GM18873 (cell line): Measurements from ENCODE around the gene STEEP1.

Source experiments
- ATAC-seq: cut with Tn5 transposase; IDR thresholded peaks from one replicate; pipeline ENCODE4 v1.9.1; 2021; ENCODE audit warnings: mild to moderate bottlenecking, moderate library complexity, moderate number of reproducible peaks; ENCODE audit not compliant: unreplicated experiment, low FRiP score

The STEEP1 gene

DNA sequence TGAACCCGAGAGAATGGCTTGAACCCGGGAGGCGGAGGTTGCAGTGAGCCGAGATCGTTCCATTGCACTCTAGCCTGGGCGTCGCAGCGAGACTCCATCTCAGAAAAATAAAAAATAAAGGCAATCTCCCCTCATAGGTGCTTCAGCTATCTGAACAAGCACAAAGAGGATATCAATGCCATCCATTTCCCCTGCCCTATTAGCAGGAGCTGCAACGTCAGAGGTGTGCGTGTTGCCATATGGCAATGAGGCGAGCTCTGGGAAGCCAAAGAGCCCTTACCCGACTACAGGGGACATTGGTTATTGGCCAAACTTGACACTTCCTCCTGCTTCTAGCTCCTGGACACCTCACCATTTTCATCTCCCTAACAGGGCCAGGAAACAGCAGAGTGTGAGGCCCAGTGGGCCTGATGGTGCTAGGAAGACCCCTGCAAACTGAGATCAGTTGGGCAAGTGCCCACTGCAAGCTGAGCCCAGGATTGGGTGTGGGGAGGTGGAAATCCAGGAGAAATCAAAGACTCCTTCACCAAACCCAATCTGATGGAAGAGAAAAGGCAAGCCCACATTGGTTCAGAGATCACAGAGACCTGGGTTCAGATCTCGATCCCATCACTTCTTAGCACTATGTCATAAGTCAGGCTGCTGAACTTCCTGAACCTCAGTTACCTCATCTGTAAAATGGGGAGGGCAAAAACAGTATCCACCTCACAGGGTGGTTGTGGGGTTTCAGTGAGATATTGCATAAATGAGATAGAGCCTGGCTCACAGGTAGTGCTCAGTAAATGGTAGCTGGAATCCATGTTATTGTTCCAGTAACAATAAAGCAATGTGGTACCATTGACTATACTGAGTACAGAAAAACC lies 75.8 kb downstream of the STEEP1 start:
- no peak for ATAC-seq

DNA sequence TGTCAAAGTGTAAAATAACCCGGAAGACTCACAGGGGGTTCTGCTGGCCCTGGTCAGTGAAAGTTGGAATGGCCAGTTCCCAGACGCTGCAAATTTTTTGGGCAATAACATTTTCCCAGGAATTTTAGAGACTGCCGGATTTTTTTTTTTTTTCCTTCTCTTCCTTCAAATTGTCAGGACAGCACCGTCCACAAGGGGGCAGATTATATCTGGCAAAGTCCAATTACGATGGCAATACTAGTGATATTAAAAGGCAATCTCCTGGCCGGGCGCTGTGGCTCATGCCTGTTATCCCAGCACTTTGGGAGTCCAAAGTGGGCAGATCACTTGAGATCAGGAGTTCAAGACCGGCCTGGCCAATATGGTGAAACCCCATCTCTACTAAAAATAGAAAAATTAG lies 76.5 kb downstream of the STEEP1 start:
- ATAC-seq = no peak
